Glomerular visceral epithelial cell (primary cell): ENCODE results near the gene FAM13A.
"Not testable (repeated sequence)": the region's sequence is repeated elsewhere in the genome, so short reads cannot be mapped to it uniquely, and the experiment has no call there.

Experiments used
- DNase-seq: peaks from one replicate; pipeline ENCODE4 v3.0.0-alpha.2; 2016; ENCODE audit errors: extremely low spot score

FAM13A gene

GRCh38 chr4:88999392-88999930 is 57.5 kb downstream of the FAM13A start:
- no peak for DNase-seq

GRCh38 chr4:88998891-88999290 is 58.1 kb downstream of the FAM13A start:
- no peak for DNase-seq

- DNase-seq: no peak
Measured at GRCh38 chr4:88998001-88998400, 59.0 kb downstream of the FAM13A start.

- no peak for DNase-seq
Measured at GRCh38 chr4:88995874-88996273, 61.1 kb downstream of the FAM13A start.

- DNase-seq: not testable (repeated sequence)
Measured at GRCh38 chr4:88995257-88995656, 61.7 kb downstream of the FAM13A start.

GRCh38 chr4:88993246-88993645 is 63.7 kb downstream of the FAM13A start:
- DNase-seq: no peak

GRCh38 chr4:88991746-88992145 is 65.2 kb downstream of the FAM13A start:
- no peak for DNase-seq

GRCh38 chr4:88989990-88990389 is 67.0 kb downstream of the FAM13A start:
- DNase-seq: no peak

- DNase-seq: no peak
Measured at GRCh38 chr4:88985088-88985773, 71.8 kb downstream of the FAM13A start.

GRCh38 chr4:88982757-88983156 is 74.2 kb downstream of the FAM13A start:
- DNase-seq: no peak

- DNase-seq: no peak
Measured at GRCh38 chr4:88981993-88982392, 75.0 kb downstream of the FAM13A start.

GRCh38 chr4:88981556-88981955 is 75.4 kb downstream of the FAM13A start:
- no peak for DNase-seq

GRCh38 chr4:88979276-88979675 is 77.7 kb downstream of the FAM13A start:
- no peak for DNase-seq

- no peak for DNase-seq
Measured at GRCh38 chr4:88976775-88977035, 80.3 kb downstream of the FAM13A start.

GRCh38 chr4:88975958-88976774 is 80.8 kb downstream of the FAM13A start:
- no peak for DNase-seq

GRCh38 chr4:88971536-88971935 is 85.4 kb downstream of the FAM13A start:
- DNase-seq: no peak

GRCh38 chr4:88969746-88970145 is 87.2 kb downstream of the FAM13A start:
- DNase-seq: no peak

GRCh38 chr4:88969271-88969670 is 87.7 kb downstream of the FAM13A start:
- no peak for DNase-seq

- no peak for DNase-seq
Measured at GRCh38 chr4:88967883-88968331, 89.1 kb downstream of the FAM13A start.

- no peak for DNase-seq
Measured at GRCh38 chr4:88965053-88965452, 91.9 kb downstream of the FAM13A start.

GRCh38 chr4:88964450-88964849 is 92.5 kb downstream of the FAM13A start:
- peak; percentile 63 for DNase-seq

GRCh38 chr4:88963817-88964216 is 93.2 kb downstream of the FAM13A start:
- DNase-seq: no peak

- no peak for DNase-seq
Measured at GRCh38 chr4:88962396-88962795, 94.6 kb downstream of the FAM13A start.
